ENCODE measurements around the gene PIGU. TPM values are rescaled to one million over a fixed set of nuclear protein-coding genes. Genes with fewer than 3 reads are reported as not detected.

Gene PIGU
- total and polyA plus RNA-seq, 2 of the 13 experiments (the other 11 are each of a cell fraction or from before 2014, with no cell fraction given), result 45.5 to 231 TPM

DNA sequence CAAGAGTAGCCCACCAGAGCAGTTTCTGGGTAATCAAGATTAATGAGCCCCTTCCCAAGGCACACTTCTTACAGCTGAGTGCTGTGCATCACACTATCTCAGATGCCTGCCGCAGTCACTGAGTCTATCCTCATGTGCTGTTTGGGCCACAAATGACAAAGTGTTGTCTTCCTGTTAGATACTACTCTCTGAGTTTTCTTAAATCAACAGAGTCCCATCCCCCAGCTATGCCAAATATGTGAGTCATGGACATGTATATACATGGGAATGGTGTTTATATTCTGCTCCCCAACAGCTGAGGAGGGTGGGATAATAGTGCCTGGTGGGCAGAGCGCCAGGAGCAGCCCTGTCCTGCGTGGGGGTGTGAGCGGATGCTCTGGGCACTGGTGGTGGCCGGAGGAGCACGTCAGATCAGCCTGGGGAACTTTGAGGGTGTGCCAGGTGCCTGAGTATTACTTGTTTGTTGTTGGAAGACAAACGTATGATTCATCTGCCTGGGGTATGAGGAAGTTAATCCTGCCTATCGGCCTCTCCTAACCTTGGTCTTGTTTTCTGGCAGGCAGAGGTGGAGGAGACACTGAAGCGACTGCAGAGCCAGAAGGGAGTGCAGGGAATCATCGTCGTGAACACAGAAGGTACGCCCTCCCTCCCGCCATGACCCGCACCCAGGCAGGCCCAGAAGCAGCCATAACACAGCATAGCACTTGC lies 151.0 kb downstream of the PIGU start (continued):
- TF ChIP-seq, protein P1, sequence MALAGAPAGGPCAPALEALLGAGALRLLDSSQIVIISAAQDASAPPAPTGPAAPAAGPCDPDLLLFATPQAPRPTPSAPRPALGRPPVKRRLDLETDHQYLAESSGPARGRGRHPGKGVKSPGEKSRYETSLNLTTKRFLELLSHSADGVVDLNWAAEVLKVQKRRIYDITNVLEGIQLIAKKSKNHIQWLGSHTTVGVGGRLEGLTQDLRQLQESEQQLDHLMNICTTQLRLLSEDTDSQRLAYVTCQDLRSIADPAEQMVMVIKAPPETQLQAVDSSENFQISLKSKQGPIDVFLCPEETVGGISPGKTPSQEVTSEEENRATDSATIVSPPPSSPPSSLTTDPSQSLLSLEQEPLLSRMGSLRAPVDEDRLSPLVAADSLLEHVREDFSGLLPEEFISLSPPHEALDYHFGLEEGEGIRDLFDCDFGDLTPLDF (CRISPR knock-in tag; IDR thresholded peaks at IDR 0.05), result no peak
- TF ChIP-seq TOPORS (CRISPR knock-in tag; IDR thresholded peaks at IDR 0.05), result no peak
- TF ChIP-seq ETV5 (CRISPR knock-in tag; IDR thresholded peaks at IDR 0.05; ENCODE audit: borderline replicate concordance), result peak; percentile 89
- TF ChIP-seq, protein P2, sequence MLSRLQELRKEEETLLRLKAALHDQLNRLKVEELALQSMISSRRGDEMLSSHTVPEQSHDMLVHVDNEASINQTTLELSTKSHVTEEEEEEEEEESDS (CRISPR knock-in tag; IDR thresholded peaks at IDR 0.05; ENCODE audit: borderline replicate concordance), result no peak
- TF ChIP-seq ZNF446 (CRISPR knock-in tag; IDR thresholded peaks at IDR 0.05), result no peak
- TF ChIP-seq ARNT2 (CRISPR knock-in tag; IDR thresholded peaks at IDR 0.05; ENCODE audit: low read depth), result peak; percentile 84; the same call in 1 of the 2 replicates
- TF ChIP-seq CHCHD3 (CRISPR knock-in tag; IDR thresholded peaks at IDR 0.05), result peak; percentile 80; the same call in 1 of the 2 replicates
- TF ChIP-seq, protein P3, sequence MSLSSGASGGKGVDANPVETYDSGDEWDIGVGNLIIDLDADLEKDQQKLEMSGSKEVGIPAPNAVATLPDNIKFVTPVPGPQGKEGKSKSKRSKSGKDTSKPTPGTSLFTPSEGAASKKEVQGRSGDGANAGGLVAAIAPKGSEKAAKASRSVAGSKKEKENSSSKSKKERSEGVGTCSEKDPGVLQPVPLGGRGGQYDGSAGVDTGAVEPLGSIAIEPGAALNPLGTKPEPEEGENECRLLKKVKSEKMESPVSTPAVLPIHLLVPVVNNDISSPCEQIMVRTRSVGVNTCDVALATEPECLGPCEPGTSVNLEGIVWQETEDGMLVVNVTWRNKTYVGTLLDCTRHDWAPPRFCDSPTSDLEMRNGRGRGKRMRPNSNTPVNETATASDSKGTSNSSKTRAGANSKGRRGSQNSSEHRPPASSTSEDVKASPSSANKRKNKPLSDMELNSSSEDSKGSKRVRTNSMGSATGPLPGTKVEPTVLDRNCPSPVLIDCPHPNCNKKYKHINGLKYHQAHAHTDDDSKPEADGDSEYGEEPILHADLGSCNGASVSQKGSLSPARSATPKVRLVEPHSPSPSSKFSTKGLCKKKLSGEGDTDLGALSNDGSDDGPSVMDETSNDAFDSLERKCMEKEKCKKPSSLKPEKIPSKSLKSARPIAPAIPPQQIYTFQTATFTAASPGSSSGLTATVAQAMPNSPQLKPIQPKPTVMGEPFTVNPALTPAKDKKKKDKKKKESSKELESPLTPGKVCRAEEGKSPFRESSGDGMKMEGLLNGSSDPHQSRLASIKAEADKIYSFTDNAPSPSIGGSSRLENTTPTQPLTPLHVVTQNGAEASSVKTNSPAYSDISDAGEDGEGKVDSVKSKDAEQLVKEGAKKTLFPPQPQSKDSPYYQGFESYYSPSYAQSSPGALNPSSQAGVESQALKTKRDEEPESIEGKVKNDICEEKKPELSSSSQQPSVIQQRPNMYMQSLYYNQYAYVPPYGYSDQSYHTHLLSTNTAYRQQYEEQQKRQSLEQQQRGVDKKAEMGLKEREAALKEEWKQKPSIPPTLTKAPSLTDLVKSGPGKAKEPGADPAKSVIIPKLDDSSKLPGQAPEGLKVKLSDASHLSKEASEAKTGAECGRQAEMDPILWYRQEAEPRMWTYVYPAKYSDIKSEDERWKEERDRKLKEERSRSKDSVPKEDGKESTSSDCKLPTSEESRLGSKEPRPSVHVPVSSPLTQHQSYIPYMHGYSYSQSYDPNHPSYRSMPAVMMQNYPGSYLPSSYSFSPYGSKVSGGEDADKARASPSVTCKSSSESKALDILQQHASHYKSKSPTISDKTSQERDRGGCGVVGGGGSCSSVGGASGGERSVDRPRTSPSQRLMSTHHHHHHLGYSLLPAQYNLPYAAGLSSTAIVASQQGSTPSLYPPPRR (CRISPR knock-in tag; IDR thresholded peaks at IDR 0.05; ENCODE audit: borderline replicate concordance), result peak; percentile 77
- TF ChIP-seq ATF7-NPFF (CRISPR knock-in tag; IDR thresholded peaks at IDR 0.05; ENCODE audit: low read depth), result peak; percentile 86
- TF ChIP-seq, protein P4, sequence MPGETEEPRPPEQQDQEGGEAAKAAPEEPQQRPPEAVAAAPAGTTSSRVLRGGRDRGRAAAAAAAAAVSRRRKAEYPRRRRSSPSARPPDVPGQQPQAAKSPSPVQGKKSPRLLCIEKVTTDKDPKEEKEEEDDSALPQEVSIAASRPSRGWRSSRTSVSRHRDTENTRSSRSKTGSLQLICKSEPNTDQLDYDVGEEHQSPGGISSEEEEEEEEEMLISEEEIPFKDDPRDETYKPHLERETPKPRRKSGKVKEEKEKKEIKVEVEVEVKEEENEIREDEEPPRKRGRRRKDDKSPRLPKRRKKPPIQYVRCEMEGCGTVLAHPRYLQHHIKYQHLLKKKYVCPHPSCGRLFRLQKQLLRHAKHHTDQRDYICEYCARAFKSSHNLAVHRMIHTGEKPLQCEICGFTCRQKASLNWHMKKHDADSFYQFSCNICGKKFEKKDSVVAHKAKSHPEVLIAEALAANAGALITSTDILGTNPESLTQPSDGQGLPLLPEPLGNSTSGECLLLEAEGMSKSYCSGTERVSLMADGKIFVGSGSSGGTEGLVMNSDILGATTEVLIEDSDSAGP (CRISPR knock-in tag; IDR thresholded peaks at IDR 0.05; ENCODE audit: borderline replicate concordance), result peak; percentile 90
- TF ChIP-seq PHF20 (CRISPR knock-in tag; IDR thresholded peaks at IDR 0.05), result no peak
- peak; percentile 58; the same call in 1 of the 2 replicates for TF ChIP-seq RFXANK (CRISPR knock-in tag; IDR thresholded peaks at IDR 0.05)
- no peak for TF ChIP-seq SNAI1 (CRISPR knock-in tag; IDR thresholded peaks at IDR 0.05; ENCODE audit: borderline replicate concordance)
- TF ChIP-seq PREB (CRISPR knock-in tag; IDR thresholded peaks at IDR 0.05), result no peak
- 0 out of 2 replicates have a peak, but pooled peaks have one; percentile 73 for TF ChIP-seq ZNF235 (CRISPR knock-in tag; IDR thresholded peaks at IDR 0.05; ENCODE audit: borderline replicate concordance)
- no peak for TF ChIP-seq ZNF207 (IDR thresholded peaks at IDR 0.05; ENCODE audit: borderline replicate concordance)
- TF ChIP-seq ZNF552 (CRISPR knock-in tag; IDR thresholded peaks at IDR 0.05; ENCODE audit: borderline replicate concordance), result no peak
- TF ChIP-seq, protein P5, sequence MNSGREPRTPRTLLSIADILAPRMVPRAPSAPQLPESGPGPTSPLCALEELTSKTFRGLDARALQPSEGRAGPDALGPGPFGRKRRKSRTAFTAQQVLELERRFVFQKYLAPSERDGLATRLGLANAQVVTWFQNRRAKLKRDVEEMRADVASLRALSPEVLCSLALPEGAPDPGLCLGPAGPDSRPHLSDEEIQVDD (CRISPR knock-in tag; IDR thresholded peaks at IDR 0.05; ENCODE audit: borderline replicate concordance), result no peak
- no peak for TF ChIP-seq AGO1 (IDR thresholded peaks at IDR 0.05; ENCODE audit: low read depth, low read length, poor library complexity, severe bottlenecking)
